Measurements from ENCODE around the gene ZRANB3. TPM values are rescaled to one million over a fixed set of nuclear protein-coding genes. Genes with fewer than 3 reads are reported as not detected.

The ZRANB3 gene
- total RNA-seq, 1 donor from 2014 or later, result 18.6 TPM

- Mint-ChIP-seq H3K27me3 (ENCODE audit: low read depth) (no peaks in the 10 kb centered on the region), H3K4me3 (no peak overlapping the region), H3K36me3 (ENCODE audit: low read depth) (peaks cover 44% of the 10 kb centered on the region), H3K27ac (ENCODE audit: unreplicated experiment) (no peak overlapping the region), H3K9me3 (peaks cover 9% of the 10 kb centered on the region), H3K4me1 (no peaks in the 10 kb centered on the region)
- no peak for DNase-seq (ENCODE audit: low read depth, low spot score)
- TF ChIP-seq, protein P1, sequence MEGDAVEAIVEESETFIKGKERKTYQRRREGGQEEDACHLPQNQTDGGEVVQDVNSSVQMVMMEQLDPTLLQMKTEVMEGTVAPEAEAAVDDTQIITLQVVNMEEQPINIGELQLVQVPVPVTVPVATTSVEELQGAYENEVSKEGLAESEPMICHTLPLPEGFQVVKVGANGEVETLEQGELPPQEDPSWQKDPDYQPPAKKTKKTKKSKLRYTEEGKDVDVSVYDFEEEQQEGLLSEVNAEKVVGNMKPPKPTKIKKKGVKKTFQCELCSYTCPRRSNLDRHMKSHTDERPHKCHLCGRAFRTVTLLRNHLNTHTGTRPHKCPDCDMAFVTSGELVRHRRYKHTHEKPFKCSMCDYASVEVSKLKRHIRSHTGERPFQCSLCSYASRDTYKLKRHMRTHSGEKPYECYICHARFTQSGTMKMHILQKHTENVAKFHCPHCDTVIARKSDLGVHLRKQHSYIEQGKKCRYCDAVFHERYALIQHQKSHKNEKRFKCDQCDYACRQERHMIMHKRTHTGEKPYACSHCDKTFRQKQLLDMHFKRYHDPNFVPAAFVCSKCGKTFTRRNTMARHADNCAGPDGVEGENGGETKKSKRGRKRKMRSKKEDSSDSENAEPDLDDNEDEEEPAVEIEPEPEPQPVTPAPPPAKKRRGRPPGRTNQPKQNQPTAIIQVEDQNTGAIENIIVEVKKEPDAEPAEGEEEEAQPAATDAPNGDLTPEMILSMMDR (conservative IDR thresholded peaks at IDR 0.05), result no peak
These were observed 427.2 kb downstream of the ZRANB3 start for GRCh38 chr2:135103843-135104242.

DNA sequence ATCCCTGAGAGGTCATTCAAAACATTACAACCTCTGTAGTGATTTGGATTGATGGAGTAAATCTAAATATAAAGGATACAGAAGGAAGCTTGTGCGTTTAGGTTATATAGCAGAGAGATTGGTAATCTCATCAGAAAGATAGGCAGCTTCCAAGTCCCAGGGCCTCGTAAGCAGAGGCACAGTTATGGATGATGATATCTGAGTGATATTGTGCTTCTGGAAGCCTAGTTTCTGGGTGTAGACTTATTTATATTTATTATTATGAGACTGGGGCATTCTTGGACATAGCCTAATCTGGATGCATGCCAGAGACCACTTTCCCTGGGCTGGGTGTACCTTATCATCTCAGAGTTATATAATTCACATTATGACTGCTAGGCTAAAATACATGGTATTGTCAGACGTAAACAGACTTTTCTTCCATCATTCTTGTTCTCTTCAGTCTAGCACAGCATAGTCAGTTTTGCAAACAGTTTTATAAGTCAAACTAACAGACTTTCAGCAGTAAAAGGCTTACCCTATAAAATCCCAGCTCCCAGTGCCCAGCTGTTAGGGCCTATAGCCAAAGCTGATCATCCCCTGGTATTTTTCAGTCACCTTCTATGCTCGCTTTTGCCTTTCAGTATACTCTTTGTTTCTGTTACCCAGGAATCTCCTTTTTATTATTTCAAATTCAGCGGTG is 431.1 kb downstream of the ZRANB3 start:
- H3K4me3 Mint-ChIP-seq, result no peak overlapping the region
- no peaks in the 10 kb centered on the region for H3K4me1 Mint-ChIP-seq

GRCh38 chr2:135097532-135098231 is 433.3 kb downstream of the ZRANB3 start:
- Mint-ChIP-seq H3K36me3 (ENCODE audit: low read depth) (peaks cover 25% of the 10 kb centered on the region), H3K9me3 (peaks cover 2% of the 10 kb centered on the region), H3K27ac (ENCODE audit: unreplicated experiment) (no peak overlapping the region), H3K4me1 (no peaks in the 10 kb centered on the region), H3K4me3 (no peak overlapping the region), H3K27me3 (ENCODE audit: low read depth) (no peaks in the 10 kb centered on the region)
- DNase-seq (ENCODE audit: low read depth, low spot score), result no peak
- TF ChIP-seq, protein P1 (conservative IDR thresholded peaks at IDR 0.05), result no peak

More for the DNA sequence above, 431.1 kb downstream of the ZRANB3 start:
- Mint-ChIP-seq H3K27ac (ENCODE audit: unreplicated experiment) (no peak overlapping the region), H3K36me3 (ENCODE audit: low read depth) (peaks cover 33% of the 10 kb centered on the region), H3K9me3 (peaks cover 7% of the 10 kb centered on the region), H3K27me3 (ENCODE audit: low read depth) (no peaks in the 10 kb centered on the region)
- DNase-seq (ENCODE audit: low read depth, low spot score), result no peak
- TF ChIP-seq, protein P1 (conservative IDR thresholded peaks at IDR 0.05), result no peak

DNA sequence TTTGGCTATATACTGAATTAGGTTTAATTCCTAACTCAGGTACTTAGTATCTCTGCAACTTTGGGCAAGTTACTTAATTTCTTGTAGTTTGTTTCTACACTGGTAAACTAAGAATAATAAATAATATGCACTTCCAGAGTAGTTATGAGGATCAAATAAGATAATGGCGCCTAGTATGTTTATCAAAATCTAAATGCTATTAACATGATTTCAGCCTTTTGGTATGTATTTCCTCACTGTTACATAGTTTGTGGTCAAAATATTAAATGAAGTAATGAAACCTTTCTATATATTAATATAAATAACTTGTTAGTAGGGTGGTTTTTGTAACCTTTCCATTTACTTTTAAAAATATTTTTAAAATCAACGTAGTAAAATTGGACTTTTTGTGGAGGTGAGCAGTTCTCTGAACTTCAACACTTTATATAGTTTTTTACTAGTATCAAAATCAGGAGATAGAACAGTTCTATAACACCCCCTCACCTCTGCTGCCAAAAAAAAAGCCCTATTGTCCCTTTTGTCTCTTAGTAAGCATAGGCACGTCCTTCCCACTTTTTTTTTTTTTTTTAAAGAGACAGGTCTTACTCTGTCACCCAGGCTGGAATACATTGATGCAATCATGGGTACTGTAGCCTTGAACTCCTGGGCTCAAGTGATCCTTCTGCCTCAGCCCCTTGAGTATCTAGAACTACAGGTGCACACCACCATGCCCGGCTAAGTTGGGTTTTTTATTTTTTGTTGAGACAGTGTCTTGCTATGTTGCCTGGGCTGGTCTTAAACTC is 434.2 kb downstream of the ZRANB3 start:
- H3K27ac Mint-ChIP-seq (ENCODE audit: unreplicated experiment), result no peak overlapping the region
- DNase-seq (ENCODE audit: low read depth, low spot score), result no peak
- no peak overlapping the region for H3K4me3 Mint-ChIP-seq
- peaks cover 1% of the 10 kb centered on the region for H3K9me3 Mint-ChIP-seq
- TF ChIP-seq, protein P1 (conservative IDR thresholded peaks at IDR 0.05), result no peak
- H3K4me1 Mint-ChIP-seq, result no peaks in the 10 kb centered on the region
- no peaks in the 10 kb centered on the region for H3K27me3 Mint-ChIP-seq (ENCODE audit: low read depth)
- peaks cover 19% of the 10 kb centered on the region for H3K36me3 Mint-ChIP-seq (ENCODE audit: low read depth)

GRCh38 chr2:135095591-135095990 is 435.4 kb downstream of the ZRANB3 start:
- H3K4me1 Mint-ChIP-seq, result no peaks in the 10 kb centered on the region
- peaks cover 14% of the 10 kb centered on the region for H3K36me3 Mint-ChIP-seq (ENCODE audit: low read depth)
- H3K27ac Mint-ChIP-seq (ENCODE audit: unreplicated experiment), result no peak overlapping the region
- H3K9me3 Mint-ChIP-seq, result no peaks in the 10 kb centered on the region
- no peak overlapping the region for H3K4me3 Mint-ChIP-seq
- no peak for DNase-seq (ENCODE audit: low read depth, low spot score)
- TF ChIP-seq, protein P1 (conservative IDR thresholded peaks at IDR 0.05), result no peak
- no peaks in the 10 kb centered on the region for H3K27me3 Mint-ChIP-seq (ENCODE audit: low read depth)
